H1 (cell line): Measurements from ENCODE around the gene VGLL4. TPM values are rescaled to one million over a fixed set of nuclear protein-coding genes. Genes with fewer than 3 reads are reported as not detected.

Source experiments
- polyA plus RNA-seq, 7 experiments: library from polyadenylated mRNA; depleted of rRNA in 3 of 7; stranded (reverse) in 5 of 7; unstranded in 2 of 7; fragments of >200 nt in 5 of 7; fragments of 200-250 nt in 2 of 7; gene quantifications; 1 replicate in 5 of 7; 2 replicates in 1 of 7; 4 replicates in 1 of 7; pipeline versions ENCODE4 v1.2.1 to v1.2.3, GENCODE V29; 2011 to 2013; ENCODE audit warnings: missing spikeins in 2 of 7, mixed read lengths in 2 of 7
- total RNA-seq: library from RNA; stranded (reverse); fragmentation: NEBNext Ultra II Directional; extraction: Animal tissue kit (Norgen Biotek cat#: 25700); gene quantifications from 2 replicates; pipeline ENCODE4 v1.2.1, GENCODE V29; 2021
- TF ChIP-seq, protein P1 (sequence below): fragments of 300-600 bp; sonication (generic); IDR thresholded peaks from 2 replicates; pipeline ENCODE4 v1.7.1; 2012; ENCODE audit warnings: low read length, moderate library complexity, mild to moderate bottlenecking, inconsistent platforms; ENCODE audit not compliant: insufficient replicate concordance

VGLL4 gene
- total and polyA plus RNA-seq, 2 of the 8 experiments (the other 6 are each of a cell fraction or from before 2014, with no cell fraction given): 45.1 to 50.0 TPM

DNA sequence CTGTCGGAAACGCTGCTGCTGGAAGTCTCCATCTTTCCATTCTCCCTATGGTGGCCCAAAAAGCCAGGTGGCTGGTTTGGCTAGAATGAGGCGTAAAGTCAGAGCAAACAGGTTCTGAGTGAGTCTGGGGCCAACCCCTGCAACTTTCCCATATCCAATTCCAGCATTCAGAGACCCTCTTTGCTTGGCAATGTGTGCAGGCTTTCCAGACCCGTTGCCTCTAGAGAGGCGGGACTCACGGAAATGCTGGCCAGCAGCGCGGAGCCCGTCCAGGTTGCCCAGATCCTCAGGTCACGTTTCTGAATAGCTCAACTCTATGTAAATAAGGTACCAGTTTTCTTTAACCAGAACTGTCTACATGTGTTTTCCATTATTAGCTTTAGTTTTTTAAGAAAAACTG is 68.0 kb downstream of the VGLL4 start (continued):
- TF ChIP-seq, protein P1, sequence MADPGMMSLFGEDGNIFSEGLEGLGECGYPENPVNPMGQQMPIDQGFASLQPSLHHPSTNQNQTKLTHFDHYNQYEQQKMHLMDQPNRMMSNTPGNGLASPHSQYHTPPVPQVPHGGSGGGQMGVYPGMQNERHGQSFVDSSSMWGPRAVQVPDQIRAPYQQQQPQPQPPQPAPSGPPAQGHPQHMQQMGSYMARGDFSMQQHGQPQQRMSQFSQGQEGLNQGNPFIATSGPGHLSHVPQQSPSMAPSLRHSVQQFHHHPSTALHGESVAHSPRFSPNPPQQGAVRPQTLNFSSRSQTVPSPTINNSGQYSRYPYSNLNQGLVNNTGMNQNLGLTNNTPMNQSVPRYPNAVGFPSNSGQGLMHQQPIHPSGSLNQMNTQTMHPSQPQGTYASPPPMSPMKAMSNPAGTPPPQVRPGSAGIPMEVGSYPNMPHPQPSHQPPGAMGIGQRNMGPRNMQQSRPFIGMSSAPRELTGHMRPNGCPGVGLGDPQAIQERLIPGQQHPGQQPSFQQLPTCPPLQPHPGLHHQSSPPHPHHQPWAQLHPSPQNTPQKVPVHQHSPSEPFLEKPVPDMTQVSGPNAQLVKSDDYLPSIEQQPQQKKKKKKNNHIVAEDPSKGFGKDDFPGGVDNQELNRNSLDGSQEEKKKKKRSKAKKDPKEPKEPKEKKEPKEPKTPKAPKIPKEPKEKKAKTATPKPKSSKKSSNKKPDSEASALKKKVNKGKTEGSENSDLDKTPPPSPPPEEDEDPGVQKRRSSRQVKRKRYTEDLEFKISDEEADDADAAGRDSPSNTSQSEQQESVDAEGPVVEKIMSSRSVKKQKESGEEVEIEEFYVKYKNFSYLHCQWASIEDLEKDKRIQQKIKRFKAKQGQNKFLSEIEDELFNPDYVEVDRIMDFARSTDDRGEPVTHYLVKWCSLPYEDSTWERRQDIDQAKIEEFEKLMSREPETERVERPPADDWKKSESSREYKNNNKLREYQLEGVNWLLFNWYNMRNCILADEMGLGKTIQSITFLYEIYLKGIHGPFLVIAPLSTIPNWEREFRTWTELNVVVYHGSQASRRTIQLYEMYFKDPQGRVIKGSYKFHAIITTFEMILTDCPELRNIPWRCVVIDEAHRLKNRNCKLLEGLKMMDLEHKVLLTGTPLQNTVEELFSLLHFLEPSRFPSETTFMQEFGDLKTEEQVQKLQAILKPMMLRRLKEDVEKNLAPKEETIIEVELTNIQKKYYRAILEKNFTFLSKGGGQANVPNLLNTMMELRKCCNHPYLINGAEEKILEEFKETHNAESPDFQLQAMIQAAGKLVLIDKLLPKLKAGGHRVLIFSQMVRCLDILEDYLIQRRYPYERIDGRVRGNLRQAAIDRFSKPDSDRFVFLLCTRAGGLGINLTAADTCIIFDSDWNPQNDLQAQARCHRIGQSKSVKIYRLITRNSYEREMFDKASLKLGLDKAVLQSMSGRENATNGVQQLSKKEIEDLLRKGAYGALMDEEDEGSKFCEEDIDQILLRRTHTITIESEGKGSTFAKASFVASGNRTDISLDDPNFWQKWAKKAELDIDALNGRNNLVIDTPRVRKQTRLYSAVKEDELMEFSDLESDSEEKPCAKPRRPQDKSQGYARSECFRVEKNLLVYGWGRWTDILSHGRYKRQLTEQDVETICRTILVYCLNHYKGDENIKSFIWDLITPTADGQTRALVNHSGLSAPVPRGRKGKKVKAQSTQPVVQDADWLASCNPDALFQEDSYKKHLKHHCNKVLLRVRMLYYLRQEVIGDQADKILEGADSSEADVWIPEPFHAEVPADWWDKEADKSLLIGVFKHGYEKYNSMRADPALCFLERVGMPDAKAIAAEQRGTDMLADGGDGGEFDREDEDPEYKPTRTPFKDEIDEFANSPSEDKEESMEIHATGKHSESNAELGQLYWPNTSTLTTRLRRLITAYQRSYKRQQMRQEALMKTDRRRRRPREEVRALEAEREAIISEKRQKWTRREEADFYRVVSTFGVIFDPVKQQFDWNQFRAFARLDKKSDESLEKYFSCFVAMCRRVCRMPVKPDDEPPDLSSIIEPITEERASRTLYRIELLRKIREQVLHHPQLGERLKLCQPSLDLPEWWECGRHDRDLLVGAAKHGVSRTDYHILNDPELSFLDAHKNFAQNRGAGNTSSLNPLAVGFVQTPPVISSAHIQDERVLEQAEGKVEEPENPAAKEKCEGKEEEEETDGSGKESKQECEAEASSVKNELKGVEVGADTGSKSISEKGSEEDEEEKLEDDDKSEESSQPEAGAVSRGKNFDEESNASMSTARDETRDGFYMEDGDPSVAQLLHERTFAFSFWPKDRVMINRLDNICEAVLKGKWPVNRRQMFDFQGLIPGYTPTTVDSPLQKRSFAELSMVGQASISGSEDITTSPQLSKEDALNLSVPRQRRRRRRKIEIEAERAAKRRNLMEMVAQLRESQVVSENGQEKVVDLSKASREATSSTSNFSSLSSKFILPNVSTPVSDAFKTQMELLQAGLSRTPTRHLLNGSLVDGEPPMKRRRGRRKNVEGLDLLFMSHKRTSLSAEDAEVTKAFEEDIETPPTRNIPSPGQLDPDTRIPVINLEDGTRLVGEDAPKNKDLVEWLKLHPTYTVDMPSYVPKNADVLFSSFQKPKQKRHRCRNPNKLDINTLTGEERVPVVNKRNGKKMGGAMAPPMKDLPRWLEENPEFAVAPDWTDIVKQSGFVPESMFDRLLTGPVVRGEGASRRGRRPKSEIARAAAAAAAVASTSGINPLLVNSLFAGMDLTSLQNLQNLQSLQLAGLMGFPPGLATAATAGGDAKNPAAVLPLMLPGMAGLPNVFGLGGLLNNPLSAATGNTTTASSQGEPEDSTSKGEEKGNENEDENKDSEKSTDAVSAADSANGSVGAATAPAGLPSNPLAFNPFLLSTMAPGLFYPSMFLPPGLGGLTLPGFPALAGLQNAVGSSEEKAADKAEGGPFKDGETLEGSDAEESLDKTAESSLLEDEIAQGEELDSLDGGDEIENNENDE: no peak
- TF ChIP-seq, all 59 proteins: peak for 0
